Astrocyte (in vitro differentiated cells and primary cell): Measurements from ENCODE around the gene ACHE.

Experiments used
- EZH2 ChIP-seq: IDR thresholded peaks from 2 replicates; pipeline ENCODE4 v1.6.1; 2012; ENCODE audit warnings: mild to moderate bottlenecking, low read length, inconsistent platforms; ENCODE audit not compliant: insufficient read depth
- TF ChIP-seq, protein P1 (sequence below): IDR thresholded peaks from 2 replicates; pipeline ENCODE4 v1.5.1; 2011; ENCODE audit warnings: low read depth, mild to moderate bottlenecking, inconsistent platforms, low read length, moderate library complexity; ENCODE audit not compliant: insufficient read depth

DNA sequence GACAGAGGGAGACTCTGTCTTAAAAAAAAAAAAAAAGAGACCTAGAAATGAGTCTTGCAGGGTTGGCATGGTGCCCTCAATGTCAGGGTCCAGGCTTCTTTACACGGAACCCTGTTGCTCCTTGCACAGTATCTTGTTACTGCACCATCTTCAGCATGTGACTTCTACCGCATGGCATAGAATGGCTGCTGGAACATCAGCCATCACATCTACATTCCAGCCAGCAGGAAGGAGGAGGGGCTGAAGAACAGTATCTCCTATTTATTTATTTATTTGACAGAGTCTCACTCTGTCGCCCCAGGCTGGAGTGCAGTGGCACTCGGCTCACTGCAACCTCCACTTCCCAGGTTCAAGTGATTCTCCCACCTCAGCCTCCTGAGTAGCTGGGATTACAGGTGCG, 3.7 kb upstream of the ACHE start:
- TF ChIP-seq, protein P1, sequence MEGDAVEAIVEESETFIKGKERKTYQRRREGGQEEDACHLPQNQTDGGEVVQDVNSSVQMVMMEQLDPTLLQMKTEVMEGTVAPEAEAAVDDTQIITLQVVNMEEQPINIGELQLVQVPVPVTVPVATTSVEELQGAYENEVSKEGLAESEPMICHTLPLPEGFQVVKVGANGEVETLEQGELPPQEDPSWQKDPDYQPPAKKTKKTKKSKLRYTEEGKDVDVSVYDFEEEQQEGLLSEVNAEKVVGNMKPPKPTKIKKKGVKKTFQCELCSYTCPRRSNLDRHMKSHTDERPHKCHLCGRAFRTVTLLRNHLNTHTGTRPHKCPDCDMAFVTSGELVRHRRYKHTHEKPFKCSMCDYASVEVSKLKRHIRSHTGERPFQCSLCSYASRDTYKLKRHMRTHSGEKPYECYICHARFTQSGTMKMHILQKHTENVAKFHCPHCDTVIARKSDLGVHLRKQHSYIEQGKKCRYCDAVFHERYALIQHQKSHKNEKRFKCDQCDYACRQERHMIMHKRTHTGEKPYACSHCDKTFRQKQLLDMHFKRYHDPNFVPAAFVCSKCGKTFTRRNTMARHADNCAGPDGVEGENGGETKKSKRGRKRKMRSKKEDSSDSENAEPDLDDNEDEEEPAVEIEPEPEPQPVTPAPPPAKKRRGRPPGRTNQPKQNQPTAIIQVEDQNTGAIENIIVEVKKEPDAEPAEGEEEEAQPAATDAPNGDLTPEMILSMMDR, result no peak
- TF ChIP-seq EZH2, result no peak
